Measurements from ENCODE around the gene NCAM1.
A peak's percentile ranks its signal among the peaks of the same experiment; 100 is the strongest.

NCAM1 gene

GRCh38 chr11:113168354-113169342 is 207.4 kb downstream of the NCAM1 start:
- H3K27ac ChIP-seq: peak overlapping the region; percentile 98

GRCh38 chr11:113172382-113172951 is 211.2 kb downstream of the NCAM1 start:
- H3K36me3 ChIP-seq (ENCODE audit: insufficient read depth, low read length): no peaks in the 10 kb centered on the region
- H3K27ac ChIP-seq: peak overlapping the region; percentile 97
- DNase-seq (ENCODE audit: low read depth, low spot score): no peak
- peak overlapping the region; percentile 72 for H3K9ac ChIP-seq (ENCODE audit: insufficient read length)
- no peaks in the 10 kb centered on the region for H3K9me3 ChIP-seq (ENCODE audit: low read depth, low read length)
- peak overlapping the region; percentile 72 for H3K4me3 ChIP-seq
- no peak for TF ChIP-seq FOXP2 (optimal IDR thresholded peaks at IDR 0.05; ENCODE audit: control extremely low read depth, extremely low read length, insufficient read depth)
- TF ChIP-seq EZH2 (IDR thresholded peaks at IDR 0.05): no peak
- TF ChIP-seq POLR2AphosphoS5 (IDR thresholded peaks at IDR 0.05; ENCODE audit: borderline replicate concordance, low read depth, low read length): no peak

More at GRCh38 chr11:113168354-113169342, 207.4 kb downstream of the NCAM1 start:
- Histone ChIP-seq H3K4me3 (peak overlapping the region; percentile 64), H3K9ac (ENCODE audit: insufficient read length) (peak overlapping the region; percentile 61), H3K9me3 (ENCODE audit: low read depth, low read length) (no peaks in the 10 kb centered on the region), H3K36me3 (ENCODE audit: insufficient read depth, low read length) (no peaks in the 10 kb centered on the region)
- TF ChIP-seq EZH2 (IDR thresholded peaks at IDR 0.05) (no peak), POLR2AphosphoS5 (IDR thresholded peaks at IDR 0.05; ENCODE audit: borderline replicate concordance, low read depth, low read length) (no peak), FOXP2 (optimal IDR thresholded peaks at IDR 0.05; ENCODE audit: control extremely low read depth, extremely low read length, insufficient read depth) (no peak)
- DNase-seq (ENCODE audit: low read depth, low spot score): peak; percentile 66

GRCh38 chr11:113173126-113173525 is 211.9 kb downstream of the NCAM1 start:
- Histone ChIP-seq H3K9me3 (ENCODE audit: low read depth, low read length) (no peaks in the 10 kb centered on the region), H3K4me3 (peak overlapping the region; percentile 72), H3K9ac (ENCODE audit: insufficient read length) (peak overlapping the region; percentile 72), H3K36me3 (ENCODE audit: insufficient read depth, low read length) (no peaks in the 10 kb centered on the region), H3K27ac (peak overlapping the region; percentile 97)
- peak; percentile 74 for DNase-seq (ENCODE audit: low read depth, low spot score)
- TF ChIP-seq FOXP2 (optimal IDR thresholded peaks at IDR 0.05; ENCODE audit: control extremely low read depth, extremely low read length, insufficient read depth) (no peak), POLR2AphosphoS5 (IDR thresholded peaks at IDR 0.05; ENCODE audit: borderline replicate concordance, low read depth, low read length) (peak; percentile 19; the same call in 1 of the 2 replicates), EZH2 (IDR thresholded peaks at IDR 0.05) (no peak)

GRCh38 chr11:113174882-113175281 is 213.7 kb downstream of the NCAM1 start:
- H3K4me3 ChIP-seq: peak overlapping the region; percentile 47
- H3K27ac ChIP-seq: peak overlapping the region; percentile 97
- no peaks in the 10 kb centered on the region for H3K36me3 ChIP-seq (ENCODE audit: insufficient read depth, low read length)
- H3K9me3 ChIP-seq (ENCODE audit: low read depth, low read length): no peaks in the 10 kb centered on the region
- no peak for TF ChIP-seq POLR2AphosphoS5 (IDR thresholded peaks at IDR 0.05; ENCODE audit: borderline replicate concordance, low read depth, low read length)
- TF ChIP-seq EZH2 (IDR thresholded peaks at IDR 0.05): no peak
- no peak for TF ChIP-seq FOXP2 (optimal IDR thresholded peaks at IDR 0.05; ENCODE audit: control extremely low read depth, extremely low read length, insufficient read depth)
- H3K9ac ChIP-seq (ENCODE audit: insufficient read length): no peak overlapping the region
- DNase-seq (ENCODE audit: low read depth, low spot score): peak; percentile 86

- no peak for DNase-seq (ENCODE audit: low read depth, low spot score)
- Histone ChIP-seq H3K9ac (ENCODE audit: insufficient read length) (no peak overlapping the region), H3K27ac (peak overlapping the region; percentile 63), H3K4me3 (no peak overlapping the region), H3K36me3 (ENCODE audit: insufficient read depth, low read length) (no peaks in the 10 kb centered on the region), H3K9me3 (ENCODE audit: low read depth, low read length) (no peaks in the 10 kb centered on the region)
- no peak for TF ChIP-seq POLR2AphosphoS5 (IDR thresholded peaks at IDR 0.05; ENCODE audit: borderline replicate concordance, low read depth, low read length)
- no peak for TF ChIP-seq EZH2 (IDR thresholded peaks at IDR 0.05)
- no peak for TF ChIP-seq FOXP2 (optimal IDR thresholded peaks at IDR 0.05; ENCODE audit: control extremely low read depth, extremely low read length, insufficient read depth)
These were observed 215.6 kb downstream of the NCAM1 start for GRCh38 chr11:113176599-113177360.

- H3K36me3 ChIP-seq (ENCODE audit: insufficient read depth, low read length): no peaks in the 10 kb centered on the region
- TF ChIP-seq EZH2 (IDR thresholded peaks at IDR 0.05): no peak
- TF ChIP-seq POLR2AphosphoS5 (IDR thresholded peaks at IDR 0.05; ENCODE audit: borderline replicate concordance, low read depth, low read length): no peak
- no peak for TF ChIP-seq FOXP2 (optimal IDR thresholded peaks at IDR 0.05; ENCODE audit: control extremely low read depth, extremely low read length, insufficient read depth)
- H3K27ac ChIP-seq: no peak overlapping the region
- DNase-seq (ENCODE audit: low read depth, low spot score): no peak
- no peak overlapping the region for H3K4me3 ChIP-seq
- no peak overlapping the region for H3K9ac ChIP-seq (ENCODE audit: insufficient read length)
- H3K9me3 ChIP-seq (ENCODE audit: low read depth, low read length): no peaks in the 10 kb centered on the region
These were observed 216.5 kb downstream of the NCAM1 start for GRCh38 chr11:113177671-113178070.

GRCh38 chr11:113178381-113179070 is 217.3 kb downstream of the NCAM1 start:
- Histone ChIP-seq H3K9ac (ENCODE audit: insufficient read length) (peak overlapping the region; percentile 9), H3K9me3 (ENCODE audit: low read depth, low read length) (no peaks in the 10 kb centered on the region), H3K4me3 (peak overlapping the region; percentile 61; the same call in 1 of the 2 replicates), H3K27ac (peak overlapping the region; percentile 92), H3K36me3 (ENCODE audit: insufficient read depth, low read length) (no peaks in the 10 kb centered on the region)
- TF ChIP-seq EZH2 (IDR thresholded peaks at IDR 0.05) (no peak), POLR2AphosphoS5 (IDR thresholded peaks at IDR 0.05; ENCODE audit: borderline replicate concordance, low read depth, low read length) (no peak), FOXP2 (optimal IDR thresholded peaks at IDR 0.05; ENCODE audit: control extremely low read depth, extremely low read length, insufficient read depth) (no peak)
- DNase-seq (ENCODE audit: low read depth, low spot score): no peak

All from SK-N-MC (cell line).